HepG2 (cell line): ENCODE results near the gene PLD6. TPM values are rescaled to one million over a fixed set of nuclear protein-coding genes. Genes with fewer than 3 reads are reported as not detected.

Source experiments
- ATAC-seq: fragments of 200-7000 bp; cut with Tn5 transposase; 3 replicates; pipeline ENCODE4 v1.9.1; 2020; ENCODE audit warnings: mild to moderate bottlenecking, moderate library complexity
- BruUV-seq: library from RNA; stranded (reverse); fragments of 400-500 nt; replicated peaks from 2 replicates; lab custom pipeline; 2021; lab: Mats Ljungman, UMichigan
- CTCF ChIA-PET: fragments of 300-600 bp; formaldehyde crosslinking; extraction: SDS; loops from one replicate; lab custom pipeline; 2021; ENCODE audit warnings: low total read pairs, inconsistent platforms, low intra/inter-chr PET ratio; lab: Yijun Ruan, JAX
- POLR2A ChIA-PET: fragments of 350-600 bp; sonication (Branson Sonifier 250); formaldehyde crosslinking; loops from one replicate; lab custom pipeline; 2020; ENCODE audit warnings: antibody characterized with exemption, inconsistent platforms; lab: Yijun Ruan, JAX
- DNase-seq: peaks from one replicate; pipeline ENCODE4 v3.0.0-alpha.2; 2015; ENCODE audit warnings: low spot score
- FAIRE-seq: peaks from 3 replicates; lab custom pipeline; 2011; peaks lifted over from hg19 to GRCh38; lab: Jason Lieb, UNC
- H2AFZ ChIP-seq: one replicate; pipeline ENCODE4 v1.6.1; 2011; ENCODE audit warnings: low read length, inconsistent platforms
- H3K27ac ChIP-seq: fragments of 300-600 bp; 3 replicates; pipeline ENCODE4 v1.8.0; 2011; ENCODE audit warnings: mixed run types, mild to moderate bottlenecking, mixed read lengths, low read length, inconsistent platforms; ENCODE audit not compliant: insufficient read depth; ENCODE audit errors: extremely low read length
- H3K27me3 ChIP-seq, 2 experiments: fragments of 200-600 bp in 1 of 2; 2 replicates in 1 of 2; 3 replicates in 1 of 2; pipeline versions ENCODE4 v1.6.0 to v1.8.0; 2011; ENCODE audit warnings: low read length in 2 of 2, mild to moderate bottlenecking in 2 of 2, moderate library complexity in 2 of 2, inconsistent platforms in 1 of 2; ENCODE audit not compliant: insufficient read depth in 2 of 2, control insufficient read depth in 1 of 2
- H3K36me3 ChIP-seq, 2 experiments: fragments of 200-600 bp in 1 of 2; replicated peaks in 1 of 2; 2 replicates in 1 of 2; 3 replicates in 1 of 2; pipeline versions ENCODE4 v1.5.1 to v1.8.0; 2011; ENCODE audit warnings: low read length in 2 of 2, inconsistent platforms in 1 of 2; ENCODE audit not compliant: insufficient read depth in 2 of 2, control insufficient read depth in 1 of 2
- H3K4me1 ChIP-seq: 2 replicates; pipeline ENCODE4 v1.5.1; 2012; ENCODE audit warnings: low read length, inconsistent platforms; ENCODE audit not compliant: insufficient read depth
- H3K4me2 ChIP-seq: 2 replicates; pipeline ENCODE4 v1.6.0; 2011; ENCODE audit warnings: low read depth, low read length, inconsistent platforms
- H3K4me3 ChIP-seq, 3 experiments: fragments of 200-600 bp in 1 of 3; sonication (generic), shearing (Covaris generic) in 1 of 3; replicated peaks in 1 of 3; 2 replicates each; pipeline ENCODE4 v1.5.1; 2011 to 2016; ENCODE audit warnings: low read length in 3 of 3, inconsistent platforms in 2 of 3, low read depth in 2 of 3, mild to moderate bottlenecking in 2 of 3, control low read depth in 1 of 3, mixed read lengths in 1 of 3; ENCODE audit not compliant: insufficient read depth in 1 of 3
- H3K79me2 ChIP-seq: one replicate; pipeline ENCODE4 v1.6.1; 2011; ENCODE audit warnings: low read length, inconsistent platforms; ENCODE audit not compliant: insufficient read depth
- H3K9ac ChIP-seq: 2 replicates; pipeline ENCODE4 v1.6.0; 2011; ENCODE audit warnings: mild to moderate bottlenecking, low read depth, low read length, inconsistent platforms; ENCODE audit not compliant: insufficient read depth
- H3K9me3 ChIP-seq: 2 replicates; pipeline ENCODE4 v1.5.1; 2012; ENCODE audit warnings: mild to moderate bottlenecking, low read length
- H4K20me1 ChIP-seq: 2 replicates; pipeline ENCODE4 v1.6.0; 2011; ENCODE audit warnings: inconsistent platforms, mild to moderate bottlenecking, low read length, moderate library complexity; ENCODE audit not compliant: insufficient read depth
- MTF1 ChIP-seq: sonication (generic); formaldehyde crosslinking; IDR thresholded peaks from 2 replicates; pipeline ENCODE4 v1.5.0; 2020; ENCODE audit warnings: missing genetic modification reagents
- PAWR ChIP-seq: sonication (generic); formaldehyde crosslinking; IDR thresholded peaks from 2 replicates; pipeline ENCODE4 v1.4.0; 2020; ENCODE audit warnings: missing genetic modification reagents, mild to moderate bottlenecking, borderline replicate concordance
- RXRA ChIP-seq: sonication (generic); formaldehyde crosslinking; IDR thresholded peaks from 2 replicates; pipeline ENCODE4 v1.5.1; 2020; ENCODE audit warnings: missing genetic modification reagents
- SNRNP70 ChIP-seq: fragments of 200-400 bp; formaldehyde crosslinking; IDR thresholded peaks from 2 replicates; pipeline ENCODE4 v1.6.1; 2017; ENCODE audit warnings: mild to moderate bottlenecking, low read depth, low read length, moderate library complexity
- ZNF333 ChIP-seq: sonication (generic); formaldehyde crosslinking; IDR thresholded peaks from 2 replicates; pipeline ENCODE4 v1.4.0; 2020; ENCODE audit warnings: mild to moderate bottlenecking, missing genetic modification reagents, borderline replicate concordance
- ZNF33B ChIP-seq: sonication (generic); formaldehyde crosslinking; IDR thresholded peaks from 2 replicates; pipeline ENCODE4 v1.5.1; 2020; ENCODE audit warnings: mild to moderate bottlenecking, missing genetic modification reagents
- WGBS: methylation state at CpG from one replicate; pipeline ENCODE4 v1.1.6; 2017; ENCODE audit warnings: low lambda C conversion rate; 5-methylcytosine and 5-hydroxymethylcytosine counted together
- in situ Hi-C: cut with HindIII; loops from 2 replicates; pipeline ENCODE4 v1.10.0; 2017; ENCODE audit warnings: low pct_unique_long_range_greater_than_20kb; ENCODE audit not compliant: extremely low pct_ligation_motif_present
- intact Hi-C: fragments of 100-400 bp; cut with micrococcal nuclease; formaldehyde crosslinking; loops from one replicate; pipeline ENCODE4 v1.10.0; 2022; ENCODE audit not compliant: unreplicated experiment
- polyA plus RNA-seq, 8 experiments: library from polyadenylated mRNA; depleted of rRNA in 3 of 8; stranded (reverse) in 7 of 8; unstranded in 1 of 8; fragments of >200 nt; fragmentation: Illumina TruSeq in 4 of 8; extraction: Trizol in 4 of 8; gene quantifications; 2 replicates each; pipeline versions ENCODE4 v1.2.1 to v1.2.3, GENCODE V29; 2011 to 2016; ENCODE audit warnings: low read depth in 4 of 8, missing spikeins in 1 of 8, mixed read lengths in 1 of 8; ENCODE audit not compliant: insufficient read depth in 1 of 8
- total RNA-seq, 5 experiments: library from RNA; depleted of rRNA; stranded (reverse); fragments of >200 nt; fragmentation: Illumina TruSeq; extraction: Trizol; gene quantifications; 2 replicates each; pipeline ENCODE4 v1.2.3, GENCODE V29; 2016; ENCODE audit warnings: low read depth in 1 of 5
- TF ChIP-seq, protein P1 (sequence below): sonication (generic); formaldehyde crosslinking; IDR thresholded peaks from 2 replicates; pipeline ENCODE4 v1.4.0; 2020; ENCODE audit warnings: low read depth, mild to moderate bottlenecking, missing genetic modification reagents

Gene PLD6
- total and polyA plus RNA-seq, 2 of the 13 experiments (the other 11 are each of a cell fraction or from before 2014, with no cell fraction given): 5.2 to 11.4 TPM

DNA sequence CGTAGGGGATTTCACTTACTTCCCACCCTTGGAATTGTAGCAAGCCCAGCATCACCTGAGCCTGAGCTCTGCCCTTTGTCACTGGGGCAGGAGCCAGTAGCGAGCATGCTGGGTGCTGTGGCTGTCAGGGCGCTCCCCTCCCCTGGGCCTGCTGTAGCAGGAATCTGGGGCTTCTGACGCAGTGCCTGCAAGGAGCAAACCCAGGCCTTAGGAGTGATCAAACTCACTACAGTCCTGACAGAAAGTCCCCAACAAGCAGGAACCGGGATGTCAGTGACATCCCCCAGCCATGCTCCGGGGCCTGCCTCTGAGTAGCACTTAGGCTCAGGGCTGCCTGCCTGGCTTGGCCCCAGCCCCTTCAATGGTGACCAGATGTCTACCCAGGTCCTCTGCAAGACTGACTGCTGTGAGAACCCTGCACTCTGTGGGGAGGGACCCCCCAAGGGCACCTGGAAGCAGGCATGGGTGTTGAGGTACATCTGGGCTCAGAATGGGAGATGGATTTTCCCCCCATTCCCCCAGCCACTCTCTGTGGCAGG lies 23.5 kb downstream of the PLD6 start:
- POLR2A ChIA-PET: no interaction called here
- Histone ChIP-seq H3K27me3 (no peaks in the 10 kb centered on the region), H3K79me2 (no peaks in the 10 kb centered on the region), H3K9me3 (no peaks in the 10 kb centered on the region), H3K27ac (no peak overlapping the region), H3K4me3 (no peak overlapping the region), H3K9ac (no peak overlapping the region), H2AFZ (no peak overlapping the region), H3K36me3 (peaks cover 13 to 43% of the 10 kb centered on the region in 2 experiments; a peak in 4 of 5 replicates), H3K4me1 (no peaks in the 10 kb centered on the region), H4K20me1 (no peaks in the 10 kb centered on the region), H3K4me2 (no peak overlapping the region)
- ATAC-seq: no peak
- BruUV-seq: no TSS peak
- FAIRE-seq: no peak
- TF ChIP-seq MTF1 (CRISPR knock-in tag): no peak
- no peak for TF ChIP-seq RXRA (CRISPR knock-in tag)
- no peak for TF ChIP-seq SNRNP70
- TF ChIP-seq ZNF333 (CRISPR knock-in tag): no peak
- TF ChIP-seq ZNF33B: no peak
- no peak for TF ChIP-seq PAWR (CRISPR knock-in tag)
- TF ChIP-seq, protein P1, sequence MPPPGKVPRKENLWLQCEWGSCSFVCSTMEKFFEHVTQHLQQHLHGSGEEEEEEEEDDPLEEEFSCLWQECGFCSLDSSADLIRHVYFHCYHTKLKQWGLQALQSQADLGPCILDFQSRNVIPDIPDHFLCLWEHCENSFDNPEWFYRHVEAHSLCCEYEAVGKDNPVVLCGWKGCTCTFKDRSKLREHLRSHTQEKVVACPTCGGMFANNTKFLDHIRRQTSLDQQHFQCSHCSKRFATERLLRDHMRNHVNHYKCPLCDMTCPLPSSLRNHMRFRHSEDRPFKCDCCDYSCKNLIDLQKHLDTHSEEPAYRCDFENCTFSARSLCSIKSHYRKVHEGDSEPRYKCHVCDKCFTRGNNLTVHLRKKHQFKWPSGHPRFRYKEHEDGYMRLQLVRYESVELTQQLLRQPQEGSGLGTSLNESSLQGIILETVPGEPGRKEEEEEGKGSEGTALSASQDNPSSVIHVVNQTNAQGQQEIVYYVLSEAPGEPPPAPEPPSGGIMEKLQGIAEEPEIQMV (CRISPR knock-in tag): no peak
- in situ Hi-C loops: no loop called here
- WGBS: 100% methylated on average over 1 of the region's 6 CpGs
- CTCF ChIA-PET: no interaction called here
- no peak for DNase-seq
- intact Hi-C loops: no loop called here
